DMS79 treated with DMSO at 0.1 percent for 48 hours (cell line): ENCODE measurements around the gene CHAD.
"Not testable (repeated sequence)": the region's sequence is repeated elsewhere in the genome, so short reads cannot be mapped to it uniquely, and the experiment has no call there.

Experiments
- DNase-seq: peaks from one replicate; lab custom pipeline; 2025; lab: John Stamatoyannopoulos, UW

Gene CHAD

DNA sequence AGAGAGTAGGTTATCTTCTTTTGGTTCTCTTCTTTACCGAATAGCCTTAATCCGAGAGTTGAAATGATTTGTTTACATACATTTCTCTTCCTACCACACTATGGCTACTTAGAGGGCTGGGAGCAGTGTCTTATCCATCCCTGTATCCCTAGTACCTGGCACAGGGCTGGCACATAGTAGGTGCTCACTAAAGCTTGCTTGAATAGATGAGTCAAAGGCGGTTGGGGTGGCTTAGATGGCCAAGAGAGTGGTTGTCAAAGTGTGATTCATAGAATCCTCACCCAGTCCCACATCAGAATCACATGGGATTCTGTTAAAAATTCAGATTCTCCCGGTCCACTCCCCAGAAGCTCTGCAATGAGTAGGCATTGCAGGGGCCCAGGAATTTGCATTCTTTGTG, 11.1 kb downstream of the CHAD start:
- no peak for DNase-seq

GRCh38 chr17:50453901-50454300, 14.8 kb downstream of the CHAD start:
- no peak for DNase-seq

- no peak for DNase-seq
Measured at GRCh38 chr17:50452630-50453300, 15.9 kb downstream of the CHAD start.

DNA sequence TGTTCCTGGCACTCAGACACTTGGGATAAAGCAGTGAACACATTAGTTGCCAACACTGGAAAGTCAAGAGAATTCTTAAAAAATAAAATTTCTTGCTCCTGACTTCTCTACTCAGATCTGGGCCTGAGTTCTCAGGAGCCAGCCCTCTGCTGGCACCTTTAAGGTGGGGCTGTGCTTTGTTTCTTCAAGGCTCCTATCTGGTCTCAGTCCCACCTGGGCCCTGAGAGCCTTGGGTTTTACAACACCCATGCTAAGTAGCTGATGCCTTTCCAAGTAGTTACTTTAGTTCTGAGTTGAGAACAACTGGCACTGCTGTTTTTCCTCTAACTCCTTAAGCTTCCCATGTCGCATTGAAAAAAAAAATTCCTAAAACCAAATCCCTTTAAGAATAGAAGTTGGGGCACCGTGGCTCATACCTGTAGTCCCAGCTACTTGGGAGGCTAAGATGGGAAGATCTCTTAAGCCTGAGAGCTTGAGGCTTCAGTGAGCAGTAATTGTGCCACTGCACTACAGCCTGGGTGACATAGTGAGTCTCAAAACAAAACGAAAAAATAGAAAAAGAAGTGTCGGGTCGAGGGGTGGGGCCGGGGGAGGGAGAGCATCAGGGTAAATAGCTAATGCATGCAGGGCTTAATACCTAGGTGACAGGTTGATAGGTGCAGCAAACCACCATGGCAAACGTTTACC, 16.6 kb downstream of the CHAD start:
- DNase-seq, result no peak

- no peak for DNase-seq
Measured at GRCh38 chr17:50448643-50449042, 20.0 kb downstream of the CHAD start.

- DNase-seq, result peak; percentile 55
Measured at GRCh38 chr17:50447870-50448595, 20.6 kb downstream of the CHAD start.

DNA sequence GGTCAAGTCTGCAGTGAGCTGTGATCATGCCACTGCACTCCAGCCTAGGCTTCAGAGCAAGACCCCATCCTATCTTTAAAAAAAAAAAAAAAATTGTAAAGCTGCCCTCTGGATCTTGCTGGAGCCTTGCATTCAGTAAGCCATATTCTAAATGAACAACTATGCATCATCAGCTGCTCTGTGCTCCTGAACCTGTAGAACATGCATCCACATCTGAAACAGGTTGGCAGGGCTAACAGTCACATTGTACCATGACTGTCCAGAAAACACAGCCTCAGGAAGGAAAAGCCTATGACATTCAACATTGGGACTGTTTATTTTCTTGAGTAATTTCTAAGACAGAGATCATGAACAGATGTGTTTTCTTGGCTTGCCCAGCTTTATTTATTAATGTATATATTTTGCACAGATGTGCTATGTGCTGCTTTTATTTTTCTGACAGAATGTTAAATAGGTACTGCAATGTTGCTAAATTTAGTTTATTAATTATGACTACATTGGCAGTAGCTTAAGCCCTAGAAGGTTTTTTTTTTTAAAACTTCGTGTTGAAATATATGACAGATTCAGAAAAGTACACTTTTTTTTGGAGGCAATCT, 22.9 kb downstream of the CHAD start:
- no peak for DNase-seq

GRCh38 chr17:50444841-50445715, 23.6 kb downstream of the CHAD start:
- no peak for DNase-seq

DNA sequence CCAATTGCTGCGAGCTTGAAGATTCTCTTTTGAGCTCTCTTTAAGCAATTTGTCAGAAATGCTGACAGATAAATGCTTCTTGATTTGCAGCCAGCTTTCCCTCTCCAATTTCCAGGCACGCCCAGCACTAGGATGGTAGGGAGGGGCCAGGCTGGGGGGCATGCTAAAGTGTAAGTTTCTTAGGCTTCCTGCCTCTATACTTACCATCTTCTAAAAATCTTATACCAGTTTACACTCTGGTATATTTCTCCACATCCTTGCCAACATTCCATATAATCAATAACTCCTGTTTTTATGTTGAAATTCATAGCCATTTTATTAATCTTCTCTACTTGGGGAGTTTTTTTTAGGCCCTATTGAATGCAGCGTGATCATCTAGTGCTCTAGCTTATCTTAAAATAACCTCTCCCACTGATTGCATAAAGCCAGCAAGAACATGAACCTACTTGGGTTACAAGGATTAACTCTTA, 25.1 kb downstream of the CHAD start:
- peak; percentile 57 for DNase-seq

GRCh38 chr17:50440838-50441829, 27.5 kb downstream of the CHAD start:
- no peak for DNase-seq

DNA sequence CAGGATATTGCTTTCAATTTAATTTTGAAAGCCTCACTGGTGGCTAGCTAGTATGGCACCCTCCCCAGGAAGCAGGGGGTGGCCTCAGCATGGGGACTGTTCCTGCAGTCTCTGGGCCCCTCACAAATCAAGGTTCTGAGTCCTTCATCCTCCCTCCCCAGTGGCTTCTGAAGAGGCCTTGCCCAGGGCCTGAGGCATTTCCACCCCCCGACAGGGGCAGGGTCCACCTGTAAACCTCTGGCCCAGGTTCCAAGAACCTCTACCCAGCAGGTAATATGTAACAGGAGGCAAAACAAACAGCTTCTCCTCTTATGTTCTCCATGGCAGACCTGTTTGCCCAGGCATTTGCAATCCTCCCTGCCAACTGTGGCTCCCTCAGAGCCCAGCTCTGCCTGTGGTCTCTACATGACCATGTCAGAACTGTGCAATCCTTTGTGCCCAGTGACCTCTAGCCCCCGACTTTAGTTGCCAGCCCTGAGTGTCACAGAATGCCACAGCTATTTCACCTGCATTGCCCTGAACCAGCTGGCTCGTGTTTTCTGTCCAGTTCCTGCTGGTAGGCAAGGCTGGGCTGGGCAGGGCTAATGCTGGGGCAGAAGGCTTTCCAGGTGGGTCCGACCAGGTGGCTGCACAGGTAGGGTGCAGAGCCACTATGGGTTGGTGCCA, 28.4 kb downstream of the CHAD start:
- peak; percentile 81 for DNase-seq

DNA sequence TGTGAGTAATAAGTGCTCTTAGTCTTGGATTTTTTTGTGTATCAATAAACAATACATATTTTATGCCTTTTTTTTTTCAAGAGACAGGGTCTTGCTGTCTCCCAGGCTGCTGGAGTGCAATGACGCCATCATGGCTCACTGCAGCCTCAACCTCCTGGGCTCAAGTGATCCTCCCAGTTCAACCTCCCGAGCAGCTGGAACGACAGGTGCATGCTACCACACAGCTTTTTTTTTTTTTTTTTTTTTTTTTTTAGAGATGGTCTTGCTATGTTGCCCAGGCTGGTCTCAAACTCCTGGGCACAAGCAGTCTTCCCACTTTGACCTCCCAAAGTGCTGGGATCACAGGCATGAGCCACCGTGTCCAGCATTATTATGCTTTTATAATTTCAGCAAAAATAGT, 29.7 kb downstream of the CHAD start:
- DNase-seq, result no peak

DNA sequence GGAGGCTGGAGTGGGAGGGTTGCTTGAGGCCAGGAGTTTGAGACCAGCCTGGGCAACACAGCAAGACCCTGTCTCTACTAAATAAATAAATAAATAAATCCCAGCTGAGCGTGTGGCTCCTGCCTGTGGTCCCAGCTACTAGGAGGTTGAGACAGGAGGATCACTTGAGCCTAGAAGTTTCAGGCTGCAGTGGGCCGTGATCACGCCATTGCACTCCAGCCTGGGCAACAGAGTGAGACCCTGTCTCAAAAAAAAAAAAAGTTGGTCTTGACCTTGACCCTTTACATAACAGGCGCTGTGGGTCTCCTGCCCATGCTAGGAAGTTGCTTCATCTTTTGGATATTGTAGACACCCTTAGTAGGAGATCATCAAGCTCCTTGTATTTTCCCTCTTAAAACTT, 31.3 kb downstream of the CHAD start:
- no peak for DNase-seq

GRCh38 chr17:50432125-50432762, 36.4 kb downstream of the CHAD start:
- DNase-seq, result no peak

DNA sequence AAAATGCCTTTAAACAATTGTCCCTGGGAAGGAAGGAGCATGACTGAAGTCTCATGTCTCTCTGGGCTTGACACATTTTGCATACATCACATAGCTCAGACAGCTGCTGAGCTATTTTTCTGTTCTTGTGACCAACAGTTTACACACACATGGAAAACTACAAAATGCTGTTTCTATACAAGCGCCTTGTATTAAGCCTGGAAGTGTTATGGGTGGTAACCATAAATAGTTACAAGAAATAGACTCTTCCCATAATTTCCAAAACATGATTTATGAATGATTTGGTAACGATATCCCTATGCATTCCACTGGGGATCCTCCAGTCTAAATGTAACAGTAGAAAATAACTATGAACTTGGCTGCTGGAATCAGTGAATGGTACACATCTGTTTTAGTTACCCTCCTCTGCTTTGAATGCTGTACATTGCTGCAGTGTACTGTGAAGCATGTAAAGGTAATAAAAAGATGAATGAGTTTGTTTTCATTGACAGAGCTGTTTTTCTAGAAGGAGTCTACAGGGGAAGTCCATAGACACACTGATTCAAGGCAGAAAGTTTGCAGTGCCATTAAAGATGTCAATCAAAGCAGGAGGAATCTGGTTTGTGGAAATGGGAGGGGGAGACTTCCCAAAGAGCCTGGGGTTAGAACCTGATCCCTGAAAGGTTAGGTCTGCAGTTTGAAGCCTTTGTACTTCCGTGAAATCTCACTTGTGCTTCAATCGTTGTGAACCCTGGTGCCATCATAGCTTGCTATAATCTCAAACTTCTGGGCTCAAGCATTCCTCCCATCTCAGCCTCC, 37.7 kb downstream of the CHAD start:
- DNase-seq, result no peak

DNA sequence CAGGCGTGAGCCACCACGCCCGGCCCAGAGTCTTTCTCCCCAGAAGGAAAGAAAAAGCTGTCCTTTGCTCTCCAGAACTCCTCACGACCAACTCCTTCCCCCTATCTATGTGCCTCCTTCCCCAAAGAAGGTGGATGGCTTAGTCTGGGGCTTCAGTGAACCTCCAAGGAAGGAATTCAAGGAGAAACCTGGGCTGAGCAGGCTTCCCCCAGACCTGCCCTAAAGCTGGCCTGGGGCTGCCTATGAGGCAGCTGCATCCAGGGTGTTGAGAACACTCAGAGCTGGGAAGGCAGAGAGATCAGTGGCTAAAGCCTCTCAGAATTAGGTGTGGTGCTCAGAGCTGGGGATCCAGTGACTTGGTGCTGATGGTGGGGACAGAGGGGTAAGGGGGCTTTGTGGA, 38.9 kb downstream of the CHAD start:
- no peak for DNase-seq

GRCh38 chr17:50428831-50429424, 39.8 kb downstream of the CHAD start:
- DNase-seq, result no peak

GRCh38 chr17:50428126-50428525, 40.6 kb downstream of the CHAD start:
- not testable (repeated sequence) for DNase-seq
